Sigmoid colon (tissue), 7 donors: ENCODE measurements around the gene HIVEP1. TPM values are rescaled to one million over a fixed set of nuclear protein-coding genes. Genes with fewer than 3 reads are reported as not detected.
A peak's percentile ranks its signal among the peaks of the same experiment; 100 is the strongest.

ENCODE experiments used
- DNase-seq: peaks from one replicate; pipeline ENCODE4 v3.0.0-alpha.2; 2019
- H3K27ac ChIP-seq, 4 donors: fragments of 200-600 bp; sonication (generic); one replicate each; pipeline ENCODE4 v1.5.1; 2016 to 2019; ENCODE audit warnings: mild to moderate bottlenecking in 1 of 4
- H3K27me3 ChIP-seq, 3 donors: fragments of 200-600 bp; sonication (generic); one replicate each; pipeline ENCODE4 v1.5.1; 2019; ENCODE audit warnings: mild to moderate bottlenecking in 1 of 3
- H3K36me3 ChIP-seq, 4 donors: fragments of 200-600 bp; sonication (generic); one replicate each; pipeline ENCODE4 v1.5.1; 2016 to 2019
- H3K4me1 ChIP-seq, 4 donors: fragments of 200-600 bp; sonication (generic); one replicate each; pipeline ENCODE4 v1.5.1; 2017 to 2019
- H3K4me3 ChIP-seq, 4 donors: fragments of 200-600 bp; sonication (generic); one replicate each; pipeline ENCODE4 v1.5.1; 2017 to 2019; ENCODE audit warnings: mild to moderate bottlenecking in 2 of 4, moderate library complexity in 1 of 4
- H3K9me3 ChIP-seq, 4 donors: fragments of 200-600 bp in 3 of 4; sonication (generic) in 3 of 4; one replicate each; pipeline versions ENCODE4 v1.5.1 to v1.6.1; 2013 to 2019
- EP300 ChIP-seq, 4 donors: sonication (generic); formaldehyde crosslinking; IDR thresholded peaks; one replicate each; pipeline ENCODE4 v1.6.1; 2017; ENCODE audit warnings: antibody characterized with exemption in 4 of 4
- POLR2A ChIP-seq, 2 donors: fragments of 450-650 bp; IDR thresholded peaks; one replicate each; pipeline ENCODE4 v1.6.1; 2016; ENCODE audit warnings: antibody characterized with exemption in 2 of 2, mild to moderate bottlenecking in 2 of 2, moderate library complexity in 2 of 2
- POLR2AphosphoS5 ChIP-seq, 4 donors: sonication (generic); formaldehyde crosslinking; IDR thresholded peaks; one replicate each; pipeline ENCODE4 v1.6.1; 2017; ENCODE audit warnings: antibody characterized with exemption in 4 of 4
- WGBS, 2 donors: extraction: QIAGEN DNeasy Blood & Tissue Kit; methylation state at CpG; one replicate each; pipeline ENCODE4 v1.1.7; 2013; 5-methylcytosine and 5-hydroxymethylcytosine counted together
- intact Hi-C: fragments of 100-400 bp; cut with DNase I; formaldehyde crosslinking; loops from one replicate; pipeline ENCODE4 v1.15.1; 2023
- polyA plus RNA-seq, 3 donors: library from polyadenylated mRNA; stranded (reverse); fragments of 200-250 nt; gene quantifications; one replicate each; pipeline ENCODE4 v1.2.3, GENCODE V29; 2013
- total RNA-seq, 4 donors: library from RNA; depleted of rRNA; stranded (reverse); fragments of >200 nt; gene quantifications; one replicate each; pipeline ENCODE4 v1.1.0, GENCODE V29; 2016
- TF ChIP-seq, protein P1 (sequence below), 4 experiments: fragments of 450-650 bp in 3 of 4; fragments of 200-600 bp in 1 of 4; IDR thresholded peaks; one replicate each; pipeline ENCODE4 v1.5.1; 2016 to 2019; ENCODE audit warnings: antibody characterized with exemption in 4 of 4, mild to moderate bottlenecking in 3 of 4, moderate library complexity in 2 of 4
- donor health status: healthy with polysubstance abuse.
- donor health status: Bipolar disorder and iron deficiency.
- donor health status: healthy.

Gene HIVEP1
- total RNA-seq (10 to 100 TPM; 13.2 to 28.5 (median 19.4) TPM), polyA plus RNA-seq (10 to 100 TPM in 1 of 3 donors, 1 to 10 TPM in 2; 4.6 to 10.5 (median 4.8) TPM)

DNA sequence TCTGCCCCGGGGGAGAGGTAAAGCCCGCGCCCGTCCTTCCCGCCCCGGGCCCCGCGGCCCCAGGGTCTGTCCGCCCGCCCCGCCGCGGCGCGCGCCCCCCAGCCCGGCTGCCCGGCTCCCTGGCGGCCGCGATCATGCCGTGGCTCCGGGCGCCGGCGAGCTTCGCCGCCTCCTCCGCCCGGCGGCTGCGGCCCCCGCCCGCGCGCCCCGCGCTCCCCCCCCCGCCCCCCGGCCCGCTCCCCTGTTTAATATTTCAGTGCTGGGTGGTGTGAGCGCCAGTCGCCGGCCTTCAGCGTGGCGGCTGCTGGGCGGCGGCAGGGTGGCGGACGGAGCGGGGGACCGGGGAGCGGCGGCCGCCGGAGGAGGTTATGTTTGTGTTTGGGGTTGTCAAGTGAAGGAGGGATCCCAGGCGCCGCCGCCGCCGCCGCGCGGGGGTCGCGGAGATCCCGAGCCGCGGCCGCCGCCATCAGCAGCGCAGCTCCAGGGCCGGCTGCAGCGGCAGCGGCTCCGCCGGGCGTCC is at the start of gene HIVEP1:
TSS of gene HIVEP1 (plus strand) at position 275 of the 520 bp plus-strand sequence. CDS start 3,317 bp downstream, outside the sequence.
- H3K4me3 ChIP-seq, result peak within 1 kb of the TSS; percentile 74 to 93 (median 81)
- no peaks in the 10 kb centered on the region for H3K9me3 ChIP-seq
- H3K27ac ChIP-seq, result peak within 1 kb of the TSS; percentile 93 to 99 (median 98)
- no peaks in the 10 kb centered on the region for H3K27me3 ChIP-seq
- 1% methylated on average over 78 of the region's 78 CpGs for WGBS, 2 donors
- peaks cover 0 to 35% (median 31%) of the 10 kb centered on the region in 4 donors for H3K4me1 ChIP-seq
- intact Hi-C loops, result loop anchor here (5.0 to 10.0 kb wide), 2 partner anchors 355 to 917 kb away; partner anchors contain the start of gene SMIM13
- DNase-seq, result peak; percentile 71
- TF ChIP-seq POLR2A (IDR thresholded peaks at IDR 0.05) (no peak), POLR2AphosphoS5 (IDR thresholded peaks at IDR 0.05) (peak in 1 of 4 donors; percentile 52)
- H3K36me3 ChIP-seq, result peaks cover 0 to 7% (median 4%) of the 10 kb centered on the region in 4 donors

DNA sequence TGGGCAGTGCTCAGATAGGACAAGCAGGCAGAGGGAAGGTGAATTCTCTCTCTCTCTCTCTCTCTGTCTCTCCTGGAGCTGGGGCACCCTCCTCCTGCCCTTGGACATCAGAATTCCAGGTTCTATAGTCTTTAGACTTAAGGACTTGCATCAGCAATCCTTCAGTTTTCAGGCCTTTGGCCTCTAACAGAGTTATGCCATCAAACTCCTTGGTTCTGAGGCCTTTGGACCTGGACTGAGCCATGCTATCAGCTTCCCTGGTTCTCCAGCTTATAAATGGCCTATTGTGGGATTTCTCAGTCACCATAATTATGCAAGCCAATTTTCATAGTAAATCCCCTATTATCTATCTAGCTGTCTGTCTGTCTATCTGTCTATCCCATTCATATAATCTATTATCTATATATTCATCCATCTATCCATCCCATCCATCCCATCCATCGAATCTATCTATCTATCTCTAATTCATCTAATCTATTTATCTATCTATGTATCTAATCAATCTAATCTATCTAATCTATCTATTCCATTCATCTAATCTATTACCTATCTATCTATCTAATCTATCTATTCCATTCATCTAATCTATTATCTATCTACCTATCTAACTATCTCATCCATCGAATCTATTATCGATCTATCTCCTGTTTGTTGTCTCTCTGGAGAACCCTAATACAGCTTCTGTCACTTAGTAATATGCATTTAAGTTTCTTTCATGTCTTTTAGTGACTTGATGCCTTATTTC is 48.2 kb upstream of the HIVEP1 start:
- H3K27ac ChIP-seq, result no peak overlapping the region
- H3K36me3 ChIP-seq, result no peaks in the 10 kb centered on the region
- intact Hi-C loops, result no loop called here
- no peak for DNase-seq
- WGBS, 2 donors, result 95 to 96% methylated on average over 3 of the region's 3 CpGs
- TF ChIP-seq, protein P1, sequence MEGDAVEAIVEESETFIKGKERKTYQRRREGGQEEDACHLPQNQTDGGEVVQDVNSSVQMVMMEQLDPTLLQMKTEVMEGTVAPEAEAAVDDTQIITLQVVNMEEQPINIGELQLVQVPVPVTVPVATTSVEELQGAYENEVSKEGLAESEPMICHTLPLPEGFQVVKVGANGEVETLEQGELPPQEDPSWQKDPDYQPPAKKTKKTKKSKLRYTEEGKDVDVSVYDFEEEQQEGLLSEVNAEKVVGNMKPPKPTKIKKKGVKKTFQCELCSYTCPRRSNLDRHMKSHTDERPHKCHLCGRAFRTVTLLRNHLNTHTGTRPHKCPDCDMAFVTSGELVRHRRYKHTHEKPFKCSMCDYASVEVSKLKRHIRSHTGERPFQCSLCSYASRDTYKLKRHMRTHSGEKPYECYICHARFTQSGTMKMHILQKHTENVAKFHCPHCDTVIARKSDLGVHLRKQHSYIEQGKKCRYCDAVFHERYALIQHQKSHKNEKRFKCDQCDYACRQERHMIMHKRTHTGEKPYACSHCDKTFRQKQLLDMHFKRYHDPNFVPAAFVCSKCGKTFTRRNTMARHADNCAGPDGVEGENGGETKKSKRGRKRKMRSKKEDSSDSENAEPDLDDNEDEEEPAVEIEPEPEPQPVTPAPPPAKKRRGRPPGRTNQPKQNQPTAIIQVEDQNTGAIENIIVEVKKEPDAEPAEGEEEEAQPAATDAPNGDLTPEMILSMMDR (IDR thresholded peaks at IDR 0.05), result no peak
- no peaks in the 10 kb centered on the region for H3K27me3 ChIP-seq
- peaks cover 0 to 10% (median 4%) of the 10 kb centered on the region in 4 donors for H3K4me1 ChIP-seq
- no peaks in the 10 kb centered on the region for H3K9me3 ChIP-seq
- H3K4me3 ChIP-seq, result no peak overlapping the region

DNA sequence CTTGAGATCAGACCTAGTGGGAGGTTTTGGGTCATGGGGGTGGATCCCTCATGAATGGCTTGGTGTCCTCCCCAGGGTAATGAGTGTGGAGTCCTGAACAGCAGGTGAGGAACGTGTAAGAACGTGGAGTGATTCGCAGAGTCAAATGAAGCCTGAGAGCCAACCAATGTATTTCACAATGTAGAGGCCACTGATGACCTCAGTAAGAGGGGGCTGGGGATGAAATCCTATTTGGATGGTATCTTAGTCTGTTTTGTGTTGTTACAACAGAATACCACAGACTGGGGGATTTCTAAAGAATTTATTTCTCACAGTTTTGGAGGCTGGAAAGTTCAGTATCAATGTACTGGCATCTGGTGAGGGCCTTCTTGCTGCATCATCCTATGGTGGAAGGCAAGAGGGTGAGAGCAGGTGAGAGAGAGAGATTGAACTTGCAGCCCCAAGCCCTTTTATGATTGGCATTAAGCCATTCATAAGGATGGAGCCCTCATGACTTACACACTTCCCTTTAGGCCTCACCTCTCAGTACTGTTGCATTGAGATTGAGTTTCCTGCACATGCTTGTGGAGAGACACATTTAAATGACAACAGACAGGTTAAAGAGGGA is 47.3 kb upstream of the HIVEP1 start:
- H3K4me3 ChIP-seq, result no peak overlapping the region
- no peak overlapping the region for H3K27ac ChIP-seq
- no peaks in the 10 kb centered on the region for H3K9me3 ChIP-seq
- H3K36me3 ChIP-seq, result no peaks in the 10 kb centered on the region
- peaks cover 0 to 16% (median 7%) of the 10 kb centered on the region in 4 donors for H3K4me1 ChIP-seq
- no peaks in the 10 kb centered on the region for H3K27me3 ChIP-seq
- WGBS, 2 donors, result 96 to 97% methylated on average over 3 of the region's 3 CpGs
- intact Hi-C loops, result no loop called here
- TF ChIP-seq EP300 (IDR thresholded peaks at IDR 0.05) (no peak), POLR2AphosphoS5 (IDR thresholded peaks at IDR 0.05) (no peak), POLR2A (IDR thresholded peaks at IDR 0.05) (no peak)
- TF ChIP-seq, protein P1 (IDR thresholded peaks at IDR 0.05), result no peak
- no peak for DNase-seq

DNA sequence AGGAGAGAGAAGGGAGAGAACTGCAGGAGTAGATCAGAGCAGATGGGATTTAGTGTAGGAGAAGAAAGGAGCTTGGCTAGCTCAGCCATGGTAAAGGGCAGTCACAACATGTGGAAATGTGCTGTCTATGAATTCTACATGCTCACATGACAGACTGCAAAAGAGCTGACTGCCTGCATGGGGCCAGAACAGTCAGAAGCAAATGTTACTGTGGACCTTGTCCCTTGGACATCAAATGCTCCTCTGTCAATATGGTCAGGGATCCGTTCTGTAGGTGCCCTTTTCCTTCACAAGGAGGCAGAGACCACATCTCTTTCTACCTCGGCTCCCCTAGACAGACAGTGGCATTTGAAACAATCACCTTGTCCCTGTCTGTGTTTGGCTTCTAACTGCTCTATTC is 46.6 kb upstream of the HIVEP1 start:
- Histone ChIP-seq H3K36me3 (no peaks in the 10 kb centered on the region), H3K27ac (no peak overlapping the region), H3K4me3 (no peak overlapping the region), H3K27me3 (no peaks in the 10 kb centered on the region), H3K9me3 (no peaks in the 10 kb centered on the region), H3K4me1 (peaks cover 0 to 16% (median 7%) of the 10 kb centered on the region in 4 donors)
- intact Hi-C loops, result no loop called here
- WGBS, 2 donors, result 78 to 93% methylated on average over 2 of the region's 2 CpGs
- TF ChIP-seq POLR2AphosphoS5 (IDR thresholded peaks at IDR 0.05) (no peak), POLR2A (IDR thresholded peaks at IDR 0.05) (no peak), EP300 (IDR thresholded peaks at IDR 0.05) (no peak)
- TF ChIP-seq, protein P1 (IDR thresholded peaks at IDR 0.05), result no peak
- DNase-seq, result no peak

DNA sequence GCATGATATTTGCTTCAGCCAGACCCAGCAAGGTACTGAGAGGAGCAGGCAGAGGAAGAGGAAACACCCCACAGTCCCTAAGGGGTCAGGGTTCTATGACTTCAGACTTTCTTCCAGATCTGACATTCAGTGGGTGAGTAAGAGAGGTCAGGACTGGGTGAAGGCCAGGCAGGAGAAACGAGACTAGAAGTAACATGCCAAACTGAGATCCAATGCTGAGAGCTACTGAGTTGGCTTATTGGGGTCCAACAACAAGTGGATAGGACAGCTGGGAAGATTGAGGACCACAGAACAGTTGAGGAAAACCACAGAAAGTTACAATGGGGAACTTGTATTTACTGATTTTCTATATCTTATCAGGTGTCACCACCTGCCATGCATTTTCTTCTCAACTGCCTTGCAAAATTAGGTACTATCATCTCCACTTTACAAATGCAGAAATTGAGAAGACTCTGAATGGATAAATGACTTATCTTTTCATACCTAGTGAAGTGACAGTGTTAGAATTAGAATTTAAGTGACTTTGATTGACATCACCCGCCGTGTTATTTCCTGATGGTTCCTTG is 43.8 kb upstream of the HIVEP1 start:
- TF ChIP-seq EP300 (IDR thresholded peaks at IDR 0.05) (no peak), POLR2A (IDR thresholded peaks at IDR 0.05) (no peak), POLR2AphosphoS5 (IDR thresholded peaks at IDR 0.05) (no peak)
- TF ChIP-seq, protein P1 (IDR thresholded peaks at IDR 0.05), result no peak
- intact Hi-C loops, result no loop called here
- H3K4me3 ChIP-seq, result no peak overlapping the region
- peaks cover 0 to 21% (median 7%) of the 10 kb centered on the region in 4 donors for H3K4me1 ChIP-seq
- H3K36me3 ChIP-seq, result no peaks in the 10 kb centered on the region
- H3K27ac ChIP-seq, result peak overlapping the region in 3 of 4 donors; percentile 25 to 63 (median 57)
- 84 to 90% methylated on average over 3 of the region's 3 CpGs for WGBS, 2 donors
- H3K27me3 ChIP-seq, result no peaks in the 10 kb centered on the region
- DNase-seq, result no peak
- H3K9me3 ChIP-seq, result no peaks in the 10 kb centered on the region
